ENCODE results near the gene RIPK4.

DNA sequence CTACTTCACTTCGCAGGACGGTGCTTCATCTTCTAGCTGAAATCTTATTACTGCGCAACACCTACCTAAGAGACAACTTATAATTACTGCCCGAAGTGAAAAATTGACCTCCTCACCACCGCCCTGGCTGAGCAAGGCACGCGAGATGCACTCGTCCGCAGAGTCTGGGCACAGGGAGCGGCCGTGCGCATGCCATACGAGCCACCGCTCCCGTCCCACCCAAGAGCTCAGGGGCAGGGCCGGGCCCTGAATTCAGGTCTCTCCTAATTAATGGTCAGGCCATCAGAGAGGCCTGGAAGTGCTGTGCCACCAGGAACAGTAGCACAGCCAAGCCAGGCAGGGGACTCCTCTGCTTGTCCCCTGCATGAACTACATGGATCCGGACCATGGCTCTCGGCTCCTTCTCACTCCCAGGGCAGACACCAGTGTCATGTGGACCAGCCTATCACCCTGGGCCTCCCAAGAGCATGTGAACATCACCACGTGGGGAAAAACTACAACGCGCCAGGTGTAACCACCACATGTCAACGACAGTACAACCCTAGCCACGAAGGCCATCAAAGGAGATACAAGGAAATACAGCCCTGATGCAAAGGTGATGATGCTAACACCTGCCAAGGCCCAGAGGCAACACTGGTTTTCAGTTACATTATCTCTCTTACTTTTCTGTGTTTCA, 11.5 kb downstream of the RIPK4 start:
- TF ChIP-seq EP300 (IDR thresholded peaks at IDR 0.05) = no peak
- TF ChIP-seq, protein P1, sequence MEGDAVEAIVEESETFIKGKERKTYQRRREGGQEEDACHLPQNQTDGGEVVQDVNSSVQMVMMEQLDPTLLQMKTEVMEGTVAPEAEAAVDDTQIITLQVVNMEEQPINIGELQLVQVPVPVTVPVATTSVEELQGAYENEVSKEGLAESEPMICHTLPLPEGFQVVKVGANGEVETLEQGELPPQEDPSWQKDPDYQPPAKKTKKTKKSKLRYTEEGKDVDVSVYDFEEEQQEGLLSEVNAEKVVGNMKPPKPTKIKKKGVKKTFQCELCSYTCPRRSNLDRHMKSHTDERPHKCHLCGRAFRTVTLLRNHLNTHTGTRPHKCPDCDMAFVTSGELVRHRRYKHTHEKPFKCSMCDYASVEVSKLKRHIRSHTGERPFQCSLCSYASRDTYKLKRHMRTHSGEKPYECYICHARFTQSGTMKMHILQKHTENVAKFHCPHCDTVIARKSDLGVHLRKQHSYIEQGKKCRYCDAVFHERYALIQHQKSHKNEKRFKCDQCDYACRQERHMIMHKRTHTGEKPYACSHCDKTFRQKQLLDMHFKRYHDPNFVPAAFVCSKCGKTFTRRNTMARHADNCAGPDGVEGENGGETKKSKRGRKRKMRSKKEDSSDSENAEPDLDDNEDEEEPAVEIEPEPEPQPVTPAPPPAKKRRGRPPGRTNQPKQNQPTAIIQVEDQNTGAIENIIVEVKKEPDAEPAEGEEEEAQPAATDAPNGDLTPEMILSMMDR (IDR thresholded peaks at IDR 0.05) = no peak
- TF ChIP-seq POLR2A (IDR thresholded peaks at IDR 0.05) = no peak

Data from suprapubic skin (tissue), 3 donors.